ENCODE measurements around the gene CREB3L4.

Gene CREB3L4

GRCh38 chr1:153973071-153973470 lies 5.4 kb downstream of the CREB3L4 start:
- TF ChIP-seq FOXM1 (IDR thresholded peaks at IDR 0.05; ENCODE audit: borderline replicate concordance, low read depth) (no peak), USF1 (IDR thresholded peaks at IDR 0.05) (no peak), CREB1 (IDR thresholded peaks at IDR 0.05; ENCODE audit: low read depth) (no peak), TAF1 (IDR thresholded peaks at IDR 0.05; ENCODE audit: low read depth) (no peak), EGR1 (IDR thresholded peaks at IDR 0.05) (no peak), YY1 (IDR thresholded peaks at IDR 0.05; ENCODE audit: low read depth) (no peak), ZBTB7A (IDR thresholded peaks at IDR 0.05; ENCODE audit: low read depth) (no peak), EP300 (IDR thresholded peaks at IDR 0.05; ENCODE audit: borderline replicate concordance) (no peak), TCF12 (IDR thresholded peaks at IDR 0.05; ENCODE audit: low read depth) (no peak), NFIC (IDR thresholded peaks at IDR 0.05) (no peak), TEAD4 (IDR thresholded peaks at IDR 0.05) (no peak), CEBPB (IDR thresholded peaks at IDR 0.05) (no peak), RAD21 (IDR thresholded peaks at IDR 0.05; ENCODE audit: low read depth) (no peak)
- TF ChIP-seq, protein P1, sequence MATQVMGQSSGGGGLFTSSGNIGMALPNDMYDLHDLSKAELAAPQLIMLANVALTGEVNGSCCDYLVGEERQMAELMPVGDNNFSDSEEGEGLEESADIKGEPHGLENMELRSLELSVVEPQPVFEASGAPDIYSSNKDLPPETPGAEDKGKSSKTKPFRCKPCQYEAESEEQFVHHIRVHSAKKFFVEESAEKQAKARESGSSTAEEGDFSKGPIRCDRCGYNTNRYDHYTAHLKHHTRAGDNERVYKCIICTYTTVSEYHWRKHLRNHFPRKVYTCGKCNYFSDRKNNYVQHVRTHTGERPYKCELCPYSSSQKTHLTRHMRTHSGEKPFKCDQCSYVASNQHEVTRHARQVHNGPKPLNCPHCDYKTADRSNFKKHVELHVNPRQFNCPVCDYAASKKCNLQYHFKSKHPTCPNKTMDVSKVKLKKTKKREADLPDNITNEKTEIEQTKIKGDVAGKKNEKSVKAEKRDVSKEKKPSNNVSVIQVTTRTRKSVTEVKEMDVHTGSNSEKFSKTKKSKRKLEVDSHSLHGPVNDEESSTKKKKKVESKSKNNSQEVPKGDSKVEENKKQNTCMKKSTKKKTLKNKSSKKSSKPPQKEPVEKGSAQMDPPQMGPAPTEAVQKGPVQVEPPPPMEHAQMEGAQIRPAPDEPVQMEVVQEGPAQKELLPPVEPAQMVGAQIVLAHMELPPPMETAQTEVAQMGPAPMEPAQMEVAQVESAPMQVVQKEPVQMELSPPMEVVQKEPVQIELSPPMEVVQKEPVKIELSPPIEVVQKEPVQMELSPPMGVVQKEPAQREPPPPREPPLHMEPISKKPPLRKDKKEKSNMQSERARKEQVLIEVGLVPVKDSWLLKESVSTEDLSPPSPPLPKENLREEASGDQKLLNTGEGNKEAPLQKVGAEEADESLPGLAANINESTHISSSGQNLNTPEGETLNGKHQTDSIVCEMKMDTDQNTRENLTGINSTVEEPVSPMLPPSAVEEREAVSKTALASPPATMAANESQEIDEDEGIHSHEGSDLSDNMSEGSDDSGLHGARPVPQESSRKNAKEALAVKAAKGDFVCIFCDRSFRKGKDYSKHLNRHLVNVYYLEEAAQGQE (IDR thresholded peaks at IDR 0.05; ENCODE audit: low read depth): no peak
- TF ChIP-seq, protein P2, sequence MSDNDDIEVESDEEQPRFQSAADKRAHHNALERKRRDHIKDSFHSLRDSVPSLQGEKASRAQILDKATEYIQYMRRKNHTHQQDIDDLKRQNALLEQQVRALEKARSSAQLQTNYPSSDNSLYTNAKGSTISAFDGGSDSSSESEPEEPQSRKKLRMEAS (IDR thresholded peaks at IDR 0.05): no peak

DNA sequence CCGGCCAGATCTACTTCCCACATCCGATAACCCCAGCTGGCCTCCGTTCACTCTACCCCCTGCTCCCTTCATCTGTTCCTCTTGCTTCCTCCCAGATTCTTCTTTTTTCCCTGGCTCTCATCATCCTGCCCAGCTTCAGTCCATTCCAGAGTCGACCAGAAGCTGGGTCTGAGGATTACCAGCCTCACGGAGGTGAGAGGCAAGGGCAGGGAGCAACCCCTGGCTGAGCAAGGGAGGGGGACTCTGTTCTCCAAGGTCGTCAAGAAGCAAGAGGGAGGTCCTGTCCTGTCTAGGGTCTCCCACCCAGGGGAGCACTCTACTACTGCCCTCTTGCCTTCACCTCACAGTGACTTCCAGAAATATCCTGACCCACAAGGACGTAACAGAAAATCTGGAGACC lies 5.8 kb downstream of the CREB3L4 start:
- TF ChIP-seq TAF1 (IDR thresholded peaks at IDR 0.05; ENCODE audit: low read depth) (no peak), EP300 (IDR thresholded peaks at IDR 0.05; ENCODE audit: borderline replicate concordance) (no peak), USF1 (IDR thresholded peaks at IDR 0.05) (no peak), NFIC (IDR thresholded peaks at IDR 0.05) (no peak), TEAD4 (IDR thresholded peaks at IDR 0.05) (no peak), EGR1 (IDR thresholded peaks at IDR 0.05) (no peak)
- TF ChIP-seq, protein P1 (IDR thresholded peaks at IDR 0.05; ENCODE audit: low read depth): no peak

DNA sequence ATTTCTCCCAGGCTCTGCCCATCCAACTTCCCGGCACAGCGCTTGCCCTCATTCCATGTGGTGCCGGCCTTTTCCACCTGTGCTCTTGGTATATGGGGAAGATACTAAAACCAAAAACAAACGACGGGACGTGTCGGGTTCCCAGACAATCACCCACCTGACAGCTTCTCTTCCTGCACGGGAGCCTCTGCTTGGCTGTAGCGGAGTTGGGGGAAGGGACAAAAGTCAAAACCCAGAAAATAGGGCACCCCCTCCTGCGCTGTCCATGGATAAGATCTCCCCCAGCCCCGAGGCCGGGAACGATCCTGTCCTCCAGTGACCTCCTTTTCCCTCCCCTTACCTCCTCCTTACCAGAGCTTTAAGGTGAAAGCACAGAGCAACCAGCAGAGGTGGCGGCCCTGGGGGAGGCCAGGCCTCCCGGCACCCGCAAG lies 9.1 kb downstream of the CREB3L4 start:
- TF ChIP-seq, protein P2 (IDR thresholded peaks at IDR 0.05): no peak
- no peak for TF ChIP-seq EGR1 (IDR thresholded peaks at IDR 0.05)
- no peak for TF ChIP-seq ZBTB7A (IDR thresholded peaks at IDR 0.05; ENCODE audit: low read depth)
- no peak for TF ChIP-seq YY1 (IDR thresholded peaks at IDR 0.05; ENCODE audit: low read depth)
- TF ChIP-seq, protein P1 (IDR thresholded peaks at IDR 0.05; ENCODE audit: low read depth): no peak
- TF ChIP-seq NFIC (IDR thresholded peaks at IDR 0.05): no peak
- no peak for TF ChIP-seq CEBPB (IDR thresholded peaks at IDR 0.05)
- TF ChIP-seq EP300 (IDR thresholded peaks at IDR 0.05; ENCODE audit: borderline replicate concordance): no peak
- TF ChIP-seq TCF12 (IDR thresholded peaks at IDR 0.05; ENCODE audit: low read depth): no peak
- no peak for TF ChIP-seq CREB1 (IDR thresholded peaks at IDR 0.05; ENCODE audit: low read depth)
- no peak for TF ChIP-seq TAF1 (IDR thresholded peaks at IDR 0.05; ENCODE audit: low read depth)
- TF ChIP-seq TEAD4 (IDR thresholded peaks at IDR 0.05): no peak
- TF ChIP-seq RAD21 (IDR thresholded peaks at IDR 0.05; ENCODE audit: low read depth): no peak
- TF ChIP-seq FOXM1 (IDR thresholded peaks at IDR 0.05; ENCODE audit: borderline replicate concordance, low read depth): no peak
- TF ChIP-seq USF1 (IDR thresholded peaks at IDR 0.05): no peak

All from Ishikawa (cell line).